ENCODE results near the gene CYB5A.
A peak's percentile ranks its signal among the peaks of the same experiment; 100 is the strongest.

The CYB5A gene

GRCh38 chr18:74274700-74275099 lies 17.1 kb downstream of the CYB5A start:
- no peak for DNase-seq

GRCh38 chr18:74273394-74273793 lies 18.4 kb downstream of the CYB5A start:
- DNase-seq: no peak

GRCh38 chr18:74271635-74272034 lies 20.1 kb downstream of the CYB5A start:
- no peak for DNase-seq

GRCh38 chr18:74268933-74269620 lies 22.7 kb downstream of the CYB5A start:
- DNase-seq: no peak

GRCh38 chr18:74268175-74268574 lies 23.6 kb downstream of the CYB5A start:
- no peak for DNase-seq

GRCh38 chr18:74266161-74266560 lies 25.6 kb downstream of the CYB5A start:
- DNase-seq: no peak

GRCh38 chr18:74265546-74266098 lies 26.1 kb downstream of the CYB5A start:
- no peak for DNase-seq

GRCh38 chr18:74264303-74265020 lies 27.3 kb downstream of the CYB5A start:
- no peak for DNase-seq

GRCh38 chr18:74261053-74261713 lies 30.6 kb downstream of the CYB5A start:
- DNase-seq: no peak

- DNase-seq: no peak
These were observed 32.4 kb downstream of the CYB5A start for GRCh38 chr18:74259347-74259746.

GRCh38 chr18:74257083-74257482 lies 34.7 kb downstream of the CYB5A start:
- no peak for DNase-seq

- no peak for DNase-seq
These were observed 35.6 kb downstream of the CYB5A start for GRCh38 chr18:74256190-74256589.

- DNase-seq: no peak
These were observed 36.6 kb downstream of the CYB5A start for GRCh38 chr18:74255131-74255616.

GRCh38 chr18:74252039-74252395 lies 39.7 kb downstream of the CYB5A start:
- peak; percentile 53 for DNase-seq

GRCh38 chr18:74251297-74252038 lies 40.3 kb downstream of the CYB5A start:
- peak; percentile 90 for DNase-seq

GRCh38 chr18:74250131-74250530 lies 41.6 kb downstream of the CYB5A start:
- DNase-seq: no peak

- peak; percentile 21 for DNase-seq
These were observed 42.4 kb downstream of the CYB5A start for GRCh38 chr18:74249181-74249968.

GRCh38 chr18:74248595-74248994 lies 43.2 kb downstream of the CYB5A start:
- no peak for DNase-seq

- no peak for DNase-seq
These were observed 43.6 kb downstream of the CYB5A start for GRCh38 chr18:74248189-74248588.

GRCh38 chr18:74244554-74244953 lies 47.2 kb downstream of the CYB5A start:
- DNase-seq: no peak

- no peak for DNase-seq
These were observed 48.6 kb downstream of the CYB5A start for GRCh38 chr18:74243127-74243526.

All from OCI-M1 (cell line).